ENCODE data around the gene NUTM2E.
"Not testable (repeated sequence)": the region's sequence is repeated elsewhere in the genome, so short reads cannot be mapped to it uniquely, and the experiment has no call there.

NUTM2E gene

DNA sequence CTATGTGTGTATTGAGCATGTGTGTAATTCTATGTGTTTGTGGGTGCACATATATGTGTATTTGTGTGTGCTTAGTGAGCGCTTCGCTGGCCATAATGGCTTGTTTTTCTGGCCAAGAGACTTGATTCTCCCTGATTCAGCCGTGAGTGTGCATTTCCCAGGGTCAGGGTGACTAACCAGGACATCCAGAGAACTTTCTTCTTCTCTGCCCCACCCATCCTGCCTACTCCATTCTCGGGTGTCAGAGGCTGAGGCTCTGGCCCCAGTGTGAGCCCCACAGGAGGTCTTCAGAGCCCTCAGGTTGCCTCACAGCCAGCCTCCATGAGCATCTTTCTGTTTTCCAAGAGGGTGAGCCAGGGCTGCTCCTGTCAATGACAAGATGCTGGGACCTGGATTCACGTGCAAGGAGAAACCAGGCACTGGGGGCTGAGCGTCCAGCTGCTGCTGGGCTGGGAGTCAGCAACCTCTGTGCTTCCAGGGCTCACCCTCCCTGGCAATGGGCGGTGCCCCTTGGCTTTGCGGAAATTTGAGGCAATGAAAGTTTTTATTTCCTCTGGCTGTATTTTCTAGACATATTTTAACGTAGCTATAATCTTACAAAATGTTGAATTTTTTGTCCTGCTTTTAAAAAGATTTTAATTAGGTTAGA, 40.5 kb downstream of the NUTM2E start:
- DNase-seq: not testable (repeated sequence)

DNA sequence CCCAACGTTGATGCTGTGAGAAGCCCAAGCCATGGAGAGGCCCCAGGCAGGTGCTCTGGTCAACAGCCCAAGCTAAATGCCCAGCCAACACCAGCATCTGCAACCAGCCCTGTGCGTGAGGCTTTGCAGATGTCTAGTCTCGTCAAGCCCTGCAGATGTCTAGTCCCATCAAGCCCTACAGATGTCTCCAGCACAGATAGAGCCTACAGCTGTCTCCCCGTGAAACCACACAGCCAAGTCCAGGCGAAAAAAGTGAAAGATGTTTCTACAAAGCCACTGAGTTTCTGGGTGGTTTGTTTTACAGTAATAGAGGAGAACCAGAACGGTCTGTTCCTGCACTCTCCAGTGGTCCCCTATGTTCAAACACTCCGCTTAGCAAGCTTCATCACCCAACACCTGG, 41.5 kb downstream of the NUTM2E start:
- not testable (repeated sequence) for DNase-seq

DNA sequence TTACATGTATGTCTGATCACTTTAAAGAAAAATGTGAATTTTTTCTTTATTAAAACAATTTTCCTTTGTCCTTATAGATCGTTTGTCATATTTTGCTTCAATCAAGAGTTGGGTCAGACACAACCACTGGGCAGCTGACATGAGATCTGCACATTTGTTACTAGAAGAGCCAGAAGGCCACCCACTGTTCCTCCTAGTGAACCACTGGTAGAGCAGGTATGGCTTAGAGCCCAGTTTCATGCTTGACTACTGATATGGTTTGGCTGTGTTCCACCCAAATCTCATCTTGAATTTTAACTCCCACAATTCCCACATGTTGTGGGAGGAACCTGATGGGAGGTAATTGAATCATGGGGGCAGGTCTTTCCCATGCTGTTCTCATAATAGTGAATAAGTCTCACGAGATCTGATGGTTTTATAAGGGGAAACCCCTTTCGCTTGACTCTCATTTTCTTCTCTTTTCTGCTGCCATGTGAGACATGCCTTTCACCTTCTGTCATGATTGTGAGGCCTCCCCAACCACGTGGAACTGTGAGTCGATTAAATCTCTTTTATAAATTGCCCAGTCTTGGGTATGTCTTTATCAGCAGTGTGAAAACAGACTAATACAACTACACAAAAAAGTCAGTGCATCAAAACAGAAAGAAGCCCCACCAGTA, 43.0 kb downstream of the NUTM2E start:
- DNase-seq: not testable (repeated sequence)

GRCh38 chr10:79871729-79872128, 45.2 kb downstream of the NUTM2E start:
- not testable (repeated sequence) for DNase-seq

All from stimulated activated CD4-positive, alpha-beta T cell treated with anti-CD3 and anti-CD28 coated beads, Interleukin-4, amount 100 ng/mL, for 4 hours (primary cell).